Measurements from ENCODE around the gene MDFIC2.

DNA sequence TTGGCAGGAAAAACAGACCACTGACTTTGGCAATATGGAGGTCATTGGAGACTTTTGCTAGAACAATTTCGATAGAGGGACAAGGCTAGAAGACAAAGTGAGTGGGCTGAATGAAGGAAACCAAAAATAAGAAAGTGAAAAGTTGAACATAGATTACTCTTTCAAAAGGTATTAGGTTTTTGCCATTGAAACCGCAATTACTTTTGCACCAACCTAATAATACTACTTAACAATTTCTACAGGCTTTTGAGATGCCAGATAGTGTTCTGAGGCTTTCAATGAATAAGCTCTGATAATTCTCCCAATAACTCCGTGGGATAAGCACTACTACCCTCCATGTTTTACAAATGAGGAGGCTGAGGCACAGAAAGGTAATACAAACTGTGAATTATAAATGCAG is 85.0 kb downstream of the MDFIC2 start:
- TF ChIP-seq, protein P1, sequence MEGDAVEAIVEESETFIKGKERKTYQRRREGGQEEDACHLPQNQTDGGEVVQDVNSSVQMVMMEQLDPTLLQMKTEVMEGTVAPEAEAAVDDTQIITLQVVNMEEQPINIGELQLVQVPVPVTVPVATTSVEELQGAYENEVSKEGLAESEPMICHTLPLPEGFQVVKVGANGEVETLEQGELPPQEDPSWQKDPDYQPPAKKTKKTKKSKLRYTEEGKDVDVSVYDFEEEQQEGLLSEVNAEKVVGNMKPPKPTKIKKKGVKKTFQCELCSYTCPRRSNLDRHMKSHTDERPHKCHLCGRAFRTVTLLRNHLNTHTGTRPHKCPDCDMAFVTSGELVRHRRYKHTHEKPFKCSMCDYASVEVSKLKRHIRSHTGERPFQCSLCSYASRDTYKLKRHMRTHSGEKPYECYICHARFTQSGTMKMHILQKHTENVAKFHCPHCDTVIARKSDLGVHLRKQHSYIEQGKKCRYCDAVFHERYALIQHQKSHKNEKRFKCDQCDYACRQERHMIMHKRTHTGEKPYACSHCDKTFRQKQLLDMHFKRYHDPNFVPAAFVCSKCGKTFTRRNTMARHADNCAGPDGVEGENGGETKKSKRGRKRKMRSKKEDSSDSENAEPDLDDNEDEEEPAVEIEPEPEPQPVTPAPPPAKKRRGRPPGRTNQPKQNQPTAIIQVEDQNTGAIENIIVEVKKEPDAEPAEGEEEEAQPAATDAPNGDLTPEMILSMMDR (IDR thresholded peaks at IDR 0.05; ENCODE audit: low read length), result no peak
- TF ChIP-seq EZH2 (IDR thresholded peaks at IDR 0.05; ENCODE audit: borderline replicate concordance, low read length), result no peak
